SIG-M5 (cell line): Measurements from ENCODE around the gene SUMF2.
"Not testable (repeated sequence)": the region's sequence is repeated elsewhere in the genome, so short reads cannot be mapped to it uniquely, and the experiment has no call there.

Experiments
- DNase-seq: peaks from one replicate; lab custom pipeline; 2025; lab: John Stamatoyannopoulos, UW

Gene SUMF2

DNA sequence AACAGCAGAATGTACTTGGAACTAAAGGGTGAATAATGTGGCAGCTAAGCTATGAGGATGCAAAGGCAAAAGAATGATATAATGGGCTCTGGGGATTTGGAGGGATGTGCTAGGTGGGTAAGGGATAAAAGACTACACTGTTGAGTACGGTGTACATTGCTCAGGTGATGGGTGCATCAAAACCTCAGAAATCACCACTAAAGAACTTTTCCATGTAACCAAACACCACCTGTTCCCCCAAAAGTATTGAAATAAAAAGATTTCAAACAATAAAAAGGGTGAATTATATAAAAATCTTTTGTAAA is 43.8 kb downstream of the SUMF2 start:
- no peak for DNase-seq

DNA sequence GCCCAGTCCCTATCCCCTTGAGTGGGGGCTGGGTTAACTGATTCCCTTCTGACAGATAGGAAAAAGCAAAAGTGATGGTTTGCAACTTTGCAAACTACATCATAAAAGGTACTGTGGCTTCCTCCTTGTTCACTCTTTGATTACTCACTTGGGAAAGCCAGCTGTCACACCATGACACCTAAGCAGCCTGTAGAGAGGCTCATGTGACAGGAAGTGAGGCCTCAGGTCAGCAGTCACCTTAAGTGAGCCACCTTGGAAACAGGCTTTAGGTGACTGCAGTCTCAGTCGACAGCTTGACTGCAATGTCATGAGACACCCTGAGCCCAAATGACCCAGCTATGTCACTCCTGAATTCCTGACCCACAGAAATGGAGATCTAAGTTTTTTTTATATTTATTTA is 46.5 kb downstream of the SUMF2 start:
- DNase-seq = no peak

DNA sequence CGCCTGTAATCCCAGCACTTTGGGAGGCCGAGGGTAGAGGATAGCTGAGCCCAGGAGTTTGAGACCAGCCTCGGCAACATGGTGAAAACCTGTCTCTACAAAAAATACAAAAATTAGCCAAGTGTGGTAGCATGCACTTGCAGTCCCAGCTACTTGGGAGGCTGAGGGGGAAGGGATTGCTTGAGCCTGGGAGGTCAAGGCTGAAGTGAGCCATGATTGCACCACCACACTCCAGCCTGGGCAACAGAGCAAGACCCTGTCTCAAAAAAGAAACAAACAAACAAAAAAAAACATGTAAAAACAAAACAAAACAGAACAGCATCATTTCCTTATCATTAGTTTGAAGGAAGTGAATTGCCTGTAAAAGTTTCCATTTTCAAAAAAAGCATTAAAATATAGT is 48.2 kb downstream of the SUMF2 start:
- not testable (repeated sequence) for DNase-seq

DNA sequence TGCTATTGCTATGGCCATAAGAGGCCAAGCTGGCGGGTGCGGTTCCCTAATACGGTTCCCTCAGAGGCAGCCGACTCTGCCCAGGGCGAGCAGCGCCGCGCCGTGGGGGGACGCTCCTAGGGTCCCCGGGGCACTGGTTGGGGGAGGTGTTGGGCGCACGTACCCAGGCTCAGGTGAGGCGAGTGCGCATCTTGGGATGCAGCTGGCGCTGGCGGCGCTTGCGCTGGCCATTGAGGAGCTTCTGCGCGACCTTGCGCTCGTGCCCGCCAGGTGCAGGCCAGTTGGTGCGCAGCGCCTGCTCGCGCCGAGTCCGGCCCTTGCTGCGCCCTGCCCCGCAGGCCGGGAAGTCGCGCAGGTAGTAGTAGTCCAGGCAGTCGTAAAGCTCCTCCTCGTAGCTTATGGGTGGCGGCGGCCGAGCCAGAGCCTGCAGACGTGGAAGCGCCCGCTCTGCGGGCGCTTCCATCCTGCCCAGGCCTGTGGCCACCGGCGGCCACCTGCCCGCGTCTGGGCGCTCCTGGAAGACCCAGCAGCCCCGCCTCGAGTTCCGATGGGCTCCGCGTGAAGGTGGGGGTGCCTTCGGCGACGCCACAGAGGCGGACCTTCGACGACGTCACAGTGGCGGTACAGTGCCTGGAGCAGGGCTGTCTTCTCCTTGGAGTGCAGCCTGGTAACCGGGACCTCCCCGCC is 51.9 kb downstream of the SUMF2 start, which contains the start of gene NUPR2:
TSS of gene NUPR2 (minus strand) at position 566 of the 687 bp plus-strand sequence. CDS start at position 463, 103 bp downstream.
- DNase-seq = no peak

DNA sequence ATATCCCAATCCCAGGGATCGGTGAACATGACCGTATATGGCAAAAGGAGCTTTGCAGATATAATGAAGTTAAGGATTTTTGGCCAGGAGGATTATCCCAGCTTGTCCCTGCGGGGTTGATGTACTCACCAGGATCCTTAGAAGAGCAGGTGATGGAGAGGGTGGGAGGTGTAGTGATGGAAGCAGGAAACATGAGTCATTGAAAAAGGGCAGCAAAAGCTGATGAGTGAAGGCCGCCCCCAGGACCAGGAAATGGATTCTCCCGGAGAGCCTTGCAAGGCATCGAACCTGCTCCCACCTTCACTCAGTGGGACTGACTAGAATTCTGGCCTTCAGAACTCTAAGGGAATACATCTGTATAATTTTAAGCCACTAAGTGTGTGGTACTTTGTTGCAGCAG is 57.4 kb downstream of the SUMF2 start:
- DNase-seq = no peak

DNA sequence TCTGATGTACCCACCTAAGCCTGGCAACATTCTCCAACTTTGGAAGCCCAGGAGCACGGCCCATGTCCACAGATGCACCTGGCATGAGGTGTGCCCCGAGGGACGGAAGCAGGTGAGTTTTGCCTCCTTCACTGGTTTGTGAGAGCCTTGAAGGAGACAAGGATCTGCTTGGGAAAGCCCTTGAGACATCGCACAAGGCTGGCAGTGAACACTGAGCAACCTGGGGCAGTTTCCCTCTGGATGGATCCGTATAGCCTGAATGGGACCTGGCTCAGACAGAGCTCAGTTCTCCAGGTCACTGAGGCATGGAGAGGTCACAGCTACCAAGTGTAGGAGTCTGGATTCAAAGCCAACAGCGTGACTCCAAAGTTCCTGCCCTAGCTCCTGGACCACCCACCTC is 60.9 kb downstream of the SUMF2 start:
- DNase-seq = no peak

DNA sequence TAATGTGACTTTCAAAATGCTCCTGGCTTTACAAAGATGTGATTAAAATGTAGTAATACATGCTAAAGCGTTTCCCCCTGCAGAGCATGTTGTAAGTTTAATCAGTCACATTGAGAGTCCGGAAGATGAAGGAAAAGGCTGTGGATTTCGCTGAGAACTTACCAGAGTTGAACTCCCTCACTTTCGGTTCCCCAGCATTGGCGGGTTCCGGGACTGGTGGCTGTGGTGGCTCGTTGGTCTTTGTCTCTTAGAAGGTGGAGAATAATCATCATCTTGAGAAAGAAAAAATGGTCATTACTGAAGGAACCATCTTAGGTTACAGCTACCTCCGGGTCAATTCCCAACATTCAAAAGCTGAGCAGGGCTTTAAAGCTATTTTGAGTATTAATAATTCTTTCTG is 61.7 kb downstream of the SUMF2 start:
- no peak for DNase-seq

DNA sequence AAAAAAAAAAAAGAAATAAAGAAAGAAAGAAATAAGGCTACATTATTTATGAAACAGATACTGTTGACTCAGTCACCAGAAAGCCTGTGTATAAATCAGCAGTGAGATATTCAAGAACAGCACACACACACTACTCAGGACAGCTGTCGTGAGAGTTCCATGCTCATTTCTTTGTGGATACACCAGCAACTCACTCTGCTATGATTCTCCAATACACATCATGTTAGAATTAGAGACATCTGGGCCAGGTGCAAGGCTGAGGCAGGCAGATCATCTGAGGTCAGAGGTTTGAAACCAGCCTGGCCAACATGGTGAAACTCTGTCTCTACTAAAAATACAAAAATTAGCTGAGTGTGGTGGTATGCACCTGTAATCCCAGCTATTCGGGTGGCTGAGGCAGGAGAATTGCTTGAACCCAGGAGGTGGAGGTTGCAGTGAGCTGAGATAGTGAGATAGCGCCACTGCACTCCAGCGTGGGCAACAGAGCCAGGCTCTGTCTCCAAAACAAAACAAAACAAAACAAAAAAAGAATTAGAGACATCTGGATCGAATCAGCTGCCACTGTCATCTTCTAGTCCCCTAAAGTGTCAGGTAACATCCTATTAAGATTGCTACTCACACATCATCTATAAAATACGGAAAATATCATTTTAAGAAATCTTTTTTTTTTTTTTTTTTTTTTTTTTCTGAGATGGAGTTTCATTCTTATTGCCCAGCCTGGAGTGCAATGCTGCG is 63.3 kb downstream of the SUMF2 start:
- no peak for DNase-seq
